K562 treated with DMSO at 1 percent for 4 hours (cell line): Measurements from ENCODE around the gene RNF20. TPM values are rescaled to one million over a fixed set of nuclear protein-coding genes. Genes with fewer than 3 reads are reported as not detected.

Source experiments
- total RNA-seq: library from RNA; unstranded; fragments of 300-600 nt; gene quantifications from 2 replicates; pipeline ENCODE4 v1.2.3, GENCODE V29; 2022; ENCODE audit not compliant: insufficient read depth

Gene RNF20
- total RNA-seq: 18.6 and 18.9 TPM in 2 replicates

GRCh38 chr9:101533334-101534204 lies at the start of gene RNF20:
Gene RNF20, plus strand, starts transcription at chr9:101533853. Its CDS starts 1,571 bp downstream, at chr9:101535424.

GRCh38 chr9:101594796-101595195 lies 61.1 kb downstream of the RNF20 start, which contains the start of gene PPP3R2:
Gene PPP3R2, minus strand, starts transcription at chr9:101594969. Its CDS starts 48 bp downstream, at chr9:101594921.

Other genes with a start within 250 kb of the RNF20 start
- gene BAAT, start 148.8 kb upstream of the RNF20 start, total RNA-seq: 0.94 and 0.95 TPM in 2 replicates
- 7.0 and 7.7 TPM in 2 replicates for gene MRPL50, start 135.2 kb upstream of the RNF20 start, total RNA-seq
- 3.2 and 5.2 TPM in 2 replicates for gene ZNF189, start 135.0 kb upstream of the RNF20 start, total RNA-seq
- not detected in 2 replicates for gene ALDOB, start 98.1 kb upstream of the RNF20 start, total RNA-seq
- not detected in 2 replicates for gene PPP3R2, start 61.1 kb downstream of the RNF20 start, total RNA-seq
- not detected in 2 replicates for gene GRIN3A, start 204.8 kb downstream of the RNF20 start, total RNA-seq